ENCODE data around the gene CCL19.
A peak's percentile ranks its signal among the peaks of the same experiment; 100 is the strongest.

CCL19 gene

GRCh38 chr9:34659592-34660253 lies 31.4 kb downstream of the CCL19 start:
- no peak for DNase-seq

GRCh38 chr9:34658461-34658860 lies 32.6 kb downstream of the CCL19 start:
- DNase-seq: no peak

DNA sequence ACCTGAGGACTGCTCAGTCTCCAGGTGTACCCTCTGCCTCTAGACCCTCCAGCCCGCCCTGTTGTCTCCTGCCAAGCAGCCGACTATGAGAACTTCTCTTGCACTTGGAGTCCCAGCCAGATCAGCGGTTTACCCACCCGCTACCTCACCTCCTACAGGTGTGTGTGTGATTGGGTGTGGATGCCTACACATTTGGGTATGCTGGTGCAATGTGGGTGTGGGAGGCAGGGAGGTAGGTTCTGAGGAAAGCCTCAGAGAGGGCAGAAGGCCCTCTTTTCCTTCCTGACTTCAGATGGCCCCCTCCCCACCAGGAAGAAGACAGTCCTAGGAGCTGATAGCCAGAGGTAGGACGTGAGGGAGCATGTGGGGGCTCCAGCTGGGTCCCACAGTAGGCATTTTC lies 34.1 kb downstream of the CCL19 start:
- DNase-seq: no peak

DNA sequence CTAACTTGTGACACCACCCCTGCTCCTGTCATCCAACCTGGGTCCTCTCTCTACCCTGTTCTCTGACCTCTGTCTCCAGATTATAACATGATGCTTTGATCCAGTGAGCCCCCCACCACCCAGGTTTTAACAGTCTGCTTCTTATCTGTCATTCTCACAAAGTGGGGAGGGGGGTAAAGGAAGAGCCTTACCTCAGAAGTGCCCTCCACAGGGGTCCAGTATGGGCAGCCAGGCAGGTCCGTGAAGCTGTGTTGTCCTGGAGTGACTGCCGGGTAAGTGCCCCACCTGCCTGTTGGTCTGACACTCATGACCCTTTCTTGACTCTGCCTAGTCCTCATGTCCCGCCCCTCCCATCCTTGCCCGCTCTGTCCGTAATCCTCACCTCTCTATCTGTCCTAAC lies 35.7 kb downstream of the CCL19 start:
- no peak for DNase-seq

- DNase-seq: no peak
Measured at GRCh38 chr9:34654323-34655051, 36.6 kb downstream of the CCL19 start.

DNA sequence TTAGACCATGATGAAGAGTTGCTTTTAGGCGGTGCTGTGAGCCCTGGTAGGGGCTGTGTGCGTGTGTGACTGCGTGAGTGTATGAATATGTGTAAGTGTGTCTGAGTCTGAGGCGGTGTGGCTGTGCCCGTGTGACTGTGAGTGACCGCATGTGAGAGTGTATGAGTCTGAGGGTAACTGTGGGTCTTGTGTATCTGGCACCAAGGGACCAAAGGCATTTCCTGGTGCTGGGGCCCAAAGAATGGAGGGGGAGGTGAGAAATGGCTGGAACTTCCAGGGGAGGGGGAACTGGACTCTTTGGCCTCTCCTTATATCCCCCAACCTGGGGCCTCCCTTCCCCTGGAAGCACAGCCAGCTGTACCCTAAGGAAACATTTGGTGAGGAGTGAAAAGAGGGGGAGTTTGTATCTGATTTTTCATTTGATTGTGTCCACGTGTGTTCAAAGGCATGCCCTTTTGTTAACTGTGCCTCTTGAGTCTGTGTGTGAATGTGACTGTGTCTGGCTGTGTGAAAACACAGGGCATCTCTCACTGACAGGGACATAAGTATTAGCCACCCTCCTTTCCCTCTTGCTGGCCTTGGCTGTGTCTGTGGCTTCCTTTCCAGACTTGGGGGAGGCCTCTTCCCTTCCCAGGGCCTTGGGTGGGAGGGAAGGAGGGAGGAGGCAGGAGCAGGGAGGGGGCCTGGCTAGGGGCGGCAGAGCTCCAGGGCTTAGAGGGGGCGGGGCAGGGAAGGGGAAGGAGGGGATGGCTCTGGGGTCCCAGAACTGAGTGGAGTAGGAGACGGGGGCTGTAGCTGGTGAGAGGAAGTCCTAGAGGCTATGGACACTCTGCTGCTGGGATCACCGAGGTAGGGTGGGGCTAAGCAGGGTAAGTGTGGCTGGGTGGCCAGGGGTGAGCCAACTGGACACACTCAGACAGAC lies 37.7 kb downstream of the CCL19 start:
- DNase-seq: no peak

DNA sequence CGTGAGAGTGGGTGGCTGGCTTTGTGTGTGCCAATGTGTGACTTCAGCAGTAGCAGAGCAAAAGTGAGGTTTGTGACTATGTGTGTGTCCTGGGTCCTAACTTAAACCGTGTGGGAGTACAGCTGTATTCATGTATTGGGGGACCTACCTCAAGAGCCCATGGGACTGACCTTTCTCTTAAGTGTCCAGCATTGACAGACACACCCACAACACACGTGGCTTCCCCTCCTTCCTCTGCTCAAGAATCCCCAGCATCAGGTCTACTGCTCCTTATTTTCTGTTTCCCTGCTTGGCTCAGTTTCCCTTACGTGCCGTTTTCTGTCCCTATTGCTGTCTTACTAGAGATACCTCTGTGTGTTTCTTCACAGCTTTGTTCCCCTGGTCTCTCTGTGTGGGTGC lies 38.5 kb downstream of the CCL19 start:
- no peak for DNase-seq

DNA sequence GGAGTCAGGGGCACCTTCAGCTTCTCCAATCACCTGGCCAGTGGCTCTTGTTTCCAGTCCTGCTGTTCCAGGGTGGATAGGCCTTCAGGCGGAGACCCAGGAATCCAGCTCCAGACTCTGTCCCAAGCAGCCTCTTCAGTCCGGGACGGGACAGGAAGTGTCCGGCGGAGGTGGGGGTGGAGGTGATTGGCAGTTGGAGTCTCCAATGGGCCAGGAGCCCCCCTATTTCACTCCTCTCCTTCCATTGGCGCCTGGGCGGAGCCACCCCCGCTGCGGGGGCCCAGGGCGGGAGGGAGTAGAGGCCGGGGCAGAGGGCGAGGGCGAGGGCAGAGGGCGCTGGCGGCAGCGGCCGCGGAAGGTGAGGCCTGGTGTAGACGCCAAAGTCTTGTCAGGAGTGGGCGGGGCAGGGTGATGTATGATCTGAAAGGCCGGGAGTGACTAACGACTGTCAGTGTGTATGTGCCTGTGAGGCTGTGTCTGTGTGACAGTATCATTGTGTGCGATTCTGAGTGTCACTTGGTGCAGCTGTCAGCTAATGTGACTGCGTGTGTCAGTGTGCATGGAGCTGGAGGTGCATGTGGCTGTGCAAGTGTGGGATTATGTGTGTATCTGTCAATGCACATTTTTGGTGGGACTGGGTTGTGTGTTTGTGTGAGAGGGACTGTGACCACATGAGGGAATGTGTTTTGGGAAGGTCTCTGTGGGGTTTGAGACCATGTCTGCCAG lies 39.0 kb downstream of the CCL19 start, which contains the start of gene IL11RA:
Gene IL11RA (plus strand): TSS at position 310 of the 726 bp plus-strand sequence. CDS start 3,033 bp downstream, outside the sequence.
- peak; percentile 78 for DNase-seq

- DNase-seq: no peak
Measured at GRCh38 chr9:34651321-34651720, 39.8 kb downstream of the CCL19 start.

GRCh38 chr9:34650816-34651215 lies 40.3 kb downstream of the CCL19 start:
- no peak for DNase-seq

DNA sequence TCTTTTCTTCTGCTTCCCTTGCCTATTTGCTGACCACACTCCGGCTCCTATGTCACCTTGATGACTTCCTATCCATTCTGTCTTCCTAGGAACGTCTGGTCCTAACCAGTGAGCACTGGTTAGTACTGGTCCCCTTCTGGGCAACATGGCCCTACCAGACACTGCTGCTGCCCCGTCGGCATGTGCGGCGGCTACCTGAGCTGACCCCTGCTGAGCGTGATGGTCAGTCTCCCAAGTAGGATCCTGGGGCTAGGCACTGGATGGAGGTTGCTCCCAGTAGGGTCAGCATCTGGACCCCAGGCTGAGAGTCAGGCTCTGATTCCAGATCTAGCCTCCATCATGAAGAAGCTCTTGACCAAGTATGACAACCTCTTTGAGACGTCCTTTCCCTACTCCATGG lies 42.4 kb downstream of the CCL19 start:
- no peak for DNase-seq

DNA sequence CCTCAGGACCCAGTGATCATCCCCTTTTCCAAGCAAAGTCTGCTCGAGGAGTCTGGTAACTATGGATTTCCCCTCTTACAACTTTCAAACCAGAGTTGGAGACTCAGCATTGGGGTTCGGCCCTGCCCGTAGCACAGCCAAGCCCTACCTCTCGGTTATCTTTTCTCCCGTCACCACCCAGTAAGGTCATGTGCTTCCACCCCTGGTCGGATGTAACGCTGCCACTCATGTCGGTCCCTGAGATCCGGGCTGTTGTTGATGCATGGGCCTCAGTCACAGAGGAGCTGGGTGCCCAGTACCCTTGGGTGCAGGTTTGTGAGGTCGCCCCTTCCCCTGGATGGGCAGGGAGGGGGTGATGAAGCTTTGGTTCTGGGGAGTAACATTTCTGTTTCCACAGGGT lies 43.4 kb downstream of the CCL19 start:
- DNase-seq: no peak

DNA sequence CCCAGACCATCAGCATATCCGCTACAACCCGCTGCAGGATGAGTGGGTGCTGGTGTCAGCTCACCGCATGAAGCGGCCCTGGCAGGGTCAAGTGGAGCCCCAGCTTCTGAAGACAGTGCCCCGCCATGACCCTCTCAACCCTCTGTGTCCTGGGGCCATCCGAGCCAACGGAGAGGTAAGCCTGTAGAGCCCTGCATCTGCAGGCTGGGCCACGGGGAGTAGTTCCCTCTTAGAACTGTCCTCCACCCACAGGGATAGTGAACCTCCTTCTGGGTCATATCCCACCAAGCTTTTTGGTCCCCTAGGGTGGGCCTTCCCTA lies 44.0 kb downstream of the CCL19 start:
- no peak for DNase-seq

- peak; percentile 97 for DNase-seq
Measured at GRCh38 chr9:34646211-34647083, 44.6 kb downstream of the CCL19 start, which contains the start of gene GALT. Gene GALT (plus strand): TSS chr9:34646675. CDS start chr9:34646705, 30 bp downstream.

GRCh38 chr9:34644766-34645314 lies 46.2 kb downstream of the CCL19 start:
- DNase-seq: no peak

DNA sequence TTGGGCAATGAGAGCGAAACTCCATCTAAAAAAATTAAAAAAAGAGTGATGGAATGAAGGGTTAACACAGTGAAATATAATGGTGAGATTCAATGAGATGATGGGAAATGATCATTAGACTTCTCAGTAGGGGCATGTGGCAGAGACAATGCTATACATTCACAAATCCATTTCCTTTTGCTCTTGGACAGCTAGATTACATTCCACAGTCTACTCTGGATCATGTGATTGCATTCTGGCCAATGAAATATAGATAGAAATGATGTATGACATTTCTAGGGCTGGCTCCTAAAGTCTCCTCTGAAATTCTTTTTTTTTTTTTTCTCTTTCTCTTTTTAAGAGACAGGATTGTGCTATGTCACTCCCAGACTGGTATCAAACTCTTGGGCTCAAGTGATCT lies 48.4 kb downstream of the CCL19 start:
- DNase-seq: no peak
